GM19468 (cell line): ENCODE data around the gene WTAP.
A peak's percentile ranks its signal among the peaks of the same experiment; 100 is the strongest.
"Not testable (repeated sequence)": the region's sequence is repeated elsewhere in the genome, so short reads cannot be mapped to it uniquely, and the experiment has no call there.

ENCODE experiments used
- ATAC-seq: cut with Tn5 transposase; IDR thresholded peaks from one replicate; pipeline ENCODE4 v1.9.1; 2021; ENCODE audit warnings: mild to moderate bottlenecking, moderate library complexity, moderate number of reproducible peaks; ENCODE audit not compliant: unreplicated experiment; ENCODE audit errors: extremely low read depth

WTAP gene

GRCh38 chr6:159726918-159727716 is at the start of gene WTAP:
Gene WTAP, plus strand, starts transcription at chr6:159727506. Its CDS starts 8,760 bp downstream, at chr6:159736266.
- peak; percentile 56 for ATAC-seq

GRCh38 chr6:159677506-159678165 is 49.7 kb upstream of the WTAP start:
- no peak for ATAC-seq

- ATAC-seq: no peak
Measured at GRCh38 chr6:159678574-159678973, 48.7 kb upstream of the WTAP start.

GRCh38 chr6:159679091-159680077 is 47.9 kb upstream of the WTAP start:
- ATAC-seq: no peak

- ATAC-seq: no peak
Measured at GRCh38 chr6:159680104-159680503, 47.2 kb upstream of the WTAP start.

GRCh38 chr6:159681191-159681880 is 46.0 kb upstream of the WTAP start:
- no peak for ATAC-seq

- no peak for ATAC-seq
Measured at GRCh38 chr6:159682295-159682694, 45.0 kb upstream of the WTAP start.

GRCh38 chr6:159682810-159683209 is 44.5 kb upstream of the WTAP start:
- no peak for ATAC-seq

- ATAC-seq: no peak
Measured at GRCh38 chr6:159684013-159684304, 43.3 kb upstream of the WTAP start.

- no peak for ATAC-seq
Measured at GRCh38 chr6:159686040-159686439, 41.3 kb upstream of the WTAP start.

GRCh38 chr6:159686703-159687102 is 40.6 kb upstream of the WTAP start:
- no peak for ATAC-seq

GRCh38 chr6:159687341-159687740 is 40.0 kb upstream of the WTAP start:
- no peak for ATAC-seq

- no peak for ATAC-seq
Measured at GRCh38 chr6:159688266-159688905, 38.9 kb upstream of the WTAP start.

- no peak for ATAC-seq
Measured at GRCh38 chr6:159689001-159689400, 38.3 kb upstream of the WTAP start.

GRCh38 chr6:159690135-159690534 is 37.2 kb upstream of the WTAP start:
- not testable (repeated sequence) for ATAC-seq

GRCh38 chr6:159691133-159691962 is 36.0 kb upstream of the WTAP start:
- ATAC-seq: peak; percentile 11

- no peak for ATAC-seq
Measured at GRCh38 chr6:159691963-159692287, 35.4 kb upstream of the WTAP start.

GRCh38 chr6:159692303-159693127 is 34.8 kb upstream of the WTAP start:
- ATAC-seq: peak; percentile 2
